Mesenchymal stem cell (in vitro differentiated cells and primary cell): ENCODE data around the gene TNFAIP3.

Experiments
- DNase-seq: peaks from one replicate; pipeline ENCODE4 v3.0.0-alpha.2; 2013
- H2AFZ ChIP-seq: one replicate; pipeline ENCODE4 v1.6.1; 2013; ENCODE audit warnings: low read depth, mild to moderate bottlenecking, control low read depth, inconsistent platforms, low read length, moderate library complexity
- H2AK5ac ChIP-seq: 2 replicates; pipeline ENCODE4 v1.6.1; 2013; ENCODE audit warnings: low read length, moderate library complexity, mild to moderate bottlenecking, inconsistent platforms; ENCODE audit not compliant: severe bottlenecking
- H2BK120ac ChIP-seq: one replicate; pipeline ENCODE4 v1.6.1; 2013; ENCODE audit warnings: low read depth, mild to moderate bottlenecking, inconsistent platforms, low read length, moderate library complexity
- H2BK12ac ChIP-seq, 2 experiments: one replicate each; pipeline ENCODE4 v1.6.1; 2013; ENCODE audit warnings: inconsistent platforms in 2 of 2, low read length in 2 of 2, mild to moderate bottlenecking in 2 of 2, moderate library complexity in 2 of 2, control low read depth in 1 of 2
- H2BK15ac ChIP-seq: one replicate; pipeline ENCODE4 v1.6.1; 2013; ENCODE audit warnings: mild to moderate bottlenecking, low read depth, inconsistent platforms; ENCODE audit not compliant: poor library complexity, severe bottlenecking
- H2BK5ac ChIP-seq: 2 replicates; pipeline ENCODE4 v1.6.1; 2013; ENCODE audit warnings: low read depth, mild to moderate bottlenecking, low read length, control low read depth, inconsistent platforms; ENCODE audit not compliant: poor library complexity, severe bottlenecking
- H3K14ac ChIP-seq, 2 experiments: one replicate each; pipeline ENCODE4 v1.6.1; 2013; ENCODE audit warnings: inconsistent platforms in 2 of 2, low read length in 2 of 2, control low read depth in 1 of 2, mild to moderate bottlenecking in 1 of 2, moderate library complexity in 1 of 2
- H3K18ac ChIP-seq, 2 experiments: one replicate each; pipeline ENCODE4 v1.6.1; 2013; ENCODE audit warnings: inconsistent platforms in 2 of 2, low read length in 2 of 2, control low read depth in 1 of 2, low read depth in 1 of 2, mild to moderate bottlenecking in 1 of 2
- H3K23ac ChIP-seq, 2 experiments: one replicate each; pipeline ENCODE4 v1.6.1; 2013; ENCODE audit warnings: inconsistent platforms in 2 of 2, low read length in 2 of 2, mild to moderate bottlenecking in 2 of 2, moderate library complexity in 2 of 2, control low read depth in 1 of 2
- H3K27ac ChIP-seq: 2 replicates; pipeline ENCODE4 v1.5.1; 2013; ENCODE audit warnings: mild to moderate bottlenecking, moderate library complexity, low read length, control low read depth, inconsistent platforms; ENCODE audit not compliant: poor library complexity, severe bottlenecking
- H3K27me3 ChIP-seq, 2 experiments: 2 replicates each; pipeline versions ENCODE4 v1.6.1 to v1.7.0; 2013; ENCODE audit warnings: low read length in 2 of 2, mild to moderate bottlenecking in 2 of 2, moderate library complexity in 2 of 2, control low read depth in 1 of 2, inconsistent platforms in 1 of 2; ENCODE audit not compliant: control insufficient read depth in 1 of 2, insufficient read depth in 1 of 2
- H3K36me3 ChIP-seq, 2 experiments: 2 replicates each; pipeline versions ENCODE4 v1.6.1 to v1.7.0; 2013; ENCODE audit warnings: low read length in 2 of 2, control low read depth in 1 of 2, inconsistent platforms in 1 of 2, low read depth in 1 of 2, mild to moderate bottlenecking in 1 of 2; ENCODE audit not compliant: insufficient read depth in 2 of 2, control insufficient read depth in 1 of 2
- H3K4ac ChIP-seq, 2 experiments: one replicate each; pipeline ENCODE4 v1.6.1; 2013; ENCODE audit warnings: inconsistent platforms in 2 of 2, low read length in 2 of 2, mild to moderate bottlenecking in 2 of 2, moderate library complexity in 2 of 2, control low read depth in 1 of 2, low read depth in 1 of 2
- H3K4me1 ChIP-seq: 2 replicates; pipeline ENCODE4 v1.6.1; 2013; ENCODE audit warnings: low read depth, low read length, control low read depth; ENCODE audit not compliant: control insufficient read depth, insufficient read depth
- H3K4me2 ChIP-seq: 2 replicates; pipeline ENCODE4 v1.6.1; 2013; ENCODE audit warnings: low read length, mild to moderate bottlenecking, inconsistent platforms; ENCODE audit not compliant: poor library complexity, severe bottlenecking
- H3K4me3 ChIP-seq, 2 experiments: 2 replicates each; pipeline versions ENCODE4 v1.5.1 to v1.7.0; 2013; ENCODE audit warnings: low read length in 2 of 2, mild to moderate bottlenecking in 2 of 2, control low read depth in 1 of 2, low read depth in 1 of 2; ENCODE audit not compliant: insufficient read depth in 1 of 2
- H3K79me1 ChIP-seq: replicated peaks from 2 replicates; pipeline ENCODE4 v1.6.1; 2013; ENCODE audit warnings: mild to moderate bottlenecking, control low read depth, low read length, inconsistent platforms; ENCODE audit not compliant: poor library complexity, severe bottlenecking
- H3K9ac ChIP-seq: 2 replicates; pipeline ENCODE4 v1.7.0; 2013; ENCODE audit warnings: mild to moderate bottlenecking, low read length, moderate library complexity
- H3K9me3 ChIP-seq: 2 replicates; pipeline ENCODE4 v1.7.0; 2013; ENCODE audit warnings: mild to moderate bottlenecking, low read length; ENCODE audit not compliant: control insufficient read depth
- H4K8ac ChIP-seq: one replicate; pipeline ENCODE4 v1.6.1; 2013; ENCODE audit warnings: inconsistent platforms, mild to moderate bottlenecking, low read length, moderate library complexity
- H4K91ac ChIP-seq: one replicate; pipeline ENCODE4 v1.6.1; 2013; ENCODE audit warnings: mild to moderate bottlenecking, low read length, inconsistent platforms
- WGBS: methylation state at CpG from one replicate; pipeline ENCODE4 v1.1.7; 2013; ENCODE audit warnings: mixed read lengths; 5-methylcytosine and 5-hydroxymethylcytosine counted together

Gene TNFAIP3

GRCh38 chr6:137877606-137878005 is 10.5 kb downstream of the TNFAIP3 start:
- Histone ChIP-seq H3K36me3 (peaks cover 38 to 76% of the 10 kb centered on the region in 2 experiments), H2BK120ac (no peak overlapping the region), H3K79me1 (peaks cover 6% of the 10 kb centered on the region), H4K8ac (no peak overlapping the region), H3K4ac (no peak overlapping the region), H3K9me3 (no peaks in the 10 kb centered on the region), H3K9ac (no peak overlapping the region), H3K4me3 (no peak overlapping the region), H2BK5ac (no peak overlapping the region), H3K27ac (no peak overlapping the region), H2BK12ac (no peak overlapping the region), H3K23ac (no peak overlapping the region), H4K91ac (no peak overlapping the region), H3K27me3 (no peaks in the 10 kb centered on the region), H3K4me1 (peaks cover 6% of the 10 kb centered on the region), H3K14ac (no peak overlapping the region), H2AK5ac (no peak overlapping the region), H3K18ac (no peak overlapping the region), H3K4me2 (no peak overlapping the region), H2BK15ac (no peak overlapping the region), H2AFZ (no peak overlapping the region)
- no peak for DNase-seq
- 97% methylated on average over 5 of the region's 5 CpGs for WGBS

GRCh38 chr6:137878029-137878428 is 11.0 kb downstream of the TNFAIP3 start:
- Histone ChIP-seq H2BK120ac (no peak overlapping the region), H3K23ac (no peak overlapping the region), H4K8ac (no peak overlapping the region), H3K4ac (no peak overlapping the region), H2AK5ac (no peak overlapping the region), H3K36me3 (peaks cover 38 to 76% of the 10 kb centered on the region in 2 experiments), H3K4me3 (no peak overlapping the region), H2BK12ac (no peak overlapping the region), H2BK5ac (no peak overlapping the region), H3K4me2 (no peak overlapping the region), H4K91ac (no peak overlapping the region), H3K9ac (no peak overlapping the region), H3K18ac (no peak overlapping the region), H2BK15ac (no peak overlapping the region), H3K9me3 (no peaks in the 10 kb centered on the region), H3K27ac (no peak overlapping the region), H3K27me3 (no peaks in the 10 kb centered on the region), H3K4me1 (peaks cover 6% of the 10 kb centered on the region), H3K14ac (no peak overlapping the region), H2AFZ (no peak overlapping the region), H3K79me1 (peaks cover 6% of the 10 kb centered on the region)
- WGBS = 100% methylated on average over 1 of the region's 2 CpGs
- no peak for DNase-seq

- Histone ChIP-seq H3K18ac (no peak overlapping the region), H4K8ac (no peak overlapping the region), H3K9me3 (no peaks in the 10 kb centered on the region), H3K4me3 (no peak overlapping the region), H3K23ac (no peak overlapping the region), H3K9ac (no peak overlapping the region), H2AK5ac (no peak overlapping the region), H3K4ac (no peak overlapping the region), H3K4me1 (peaks cover 6% of the 10 kb centered on the region), H3K4me2 (no peak overlapping the region), H4K91ac (no peak overlapping the region), H2AFZ (no peak overlapping the region), H3K79me1 (peaks cover 6% of the 10 kb centered on the region), H2BK12ac (no peak overlapping the region), H2BK5ac (no peak overlapping the region), H2BK120ac (no peak overlapping the region), H3K36me3 (peaks cover 38 to 76% of the 10 kb centered on the region in 2 experiments), H3K14ac (no peak overlapping the region), H3K27ac (no peak overlapping the region), H2BK15ac (no peak overlapping the region), H3K27me3 (no peaks in the 10 kb centered on the region)
- WGBS = 77% methylated on average over 33 of the region's 33 CpGs
- DNase-seq = peak; percentile 15
These were observed 11.6 kb downstream of the TNFAIP3 start for GRCh38 chr6:137878486-137879285.

GRCh38 chr6:137879299-137879698 is 12.2 kb downstream of the TNFAIP3 start:
- Histone ChIP-seq H3K27ac (no peak overlapping the region), H3K9me3 (no peaks in the 10 kb centered on the region), H3K36me3 (peaks cover 38 to 74% of the 10 kb centered on the region in 2 experiments), H3K4me3 (no peak overlapping the region), H2AK5ac (no peak overlapping the region), H3K23ac (no peak overlapping the region), H2AFZ (no peak overlapping the region), H4K8ac (no peak overlapping the region), H3K9ac (no peak overlapping the region), H2BK5ac (no peak overlapping the region), H2BK12ac (no peak overlapping the region), H3K27me3 (no peaks in the 10 kb centered on the region), H2BK15ac (no peak overlapping the region), H4K91ac (no peak overlapping the region), H3K4ac (no peak overlapping the region), H3K18ac (no peak overlapping the region), H2BK120ac (no peak overlapping the region), H3K14ac (no peak overlapping the region), H3K79me1 (peaks cover 6% of the 10 kb centered on the region), H3K4me2 (no peak overlapping the region), H3K4me1 (peaks cover 6% of the 10 kb centered on the region)
- no peak for DNase-seq
- 83% methylated on average over 7 of the region's 7 CpGs for WGBS
